GM21423 (cell line): ENCODE data around the gene NENF.
"Not testable (repeated sequence)": the region's sequence is repeated elsewhere in the genome, so short reads cannot be mapped to it uniquely, and the experiment has no call there.

Experiments used
- ATAC-seq: cut with Tn5 transposase; IDR thresholded peaks from one replicate; pipeline ENCODE4 v1.9.1; 2021; ENCODE audit warnings: mild to moderate bottlenecking, moderate library complexity; ENCODE audit not compliant: unreplicated experiment

Gene NENF

DNA sequence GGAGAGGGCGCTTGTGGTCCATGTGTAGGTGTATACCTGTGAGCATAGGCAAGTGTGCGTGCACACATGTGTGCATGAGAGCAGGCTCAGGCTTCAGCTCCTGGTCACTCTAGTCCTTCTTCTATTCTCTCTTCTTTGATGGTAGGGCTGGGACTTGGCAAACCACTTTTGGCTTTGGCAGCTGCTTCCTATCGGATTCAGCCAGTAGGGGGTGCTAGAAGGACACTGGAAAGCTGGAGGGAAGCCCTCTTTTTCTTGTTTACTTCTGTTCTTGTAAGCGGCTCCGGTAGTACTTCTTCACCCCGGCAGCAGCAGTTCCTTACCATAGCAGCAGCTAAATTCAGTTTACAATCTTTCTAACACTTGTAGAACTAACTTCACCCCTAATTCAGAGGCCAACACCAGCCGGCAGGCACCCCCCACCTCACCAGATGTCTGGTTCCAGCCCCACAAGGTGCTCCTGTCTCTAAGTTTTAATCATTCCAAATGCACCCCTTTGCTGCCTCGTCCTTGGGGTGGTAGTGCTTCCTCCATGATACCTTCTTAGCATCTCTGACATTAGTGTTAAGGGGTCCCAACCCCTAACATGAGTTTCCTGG is 25.1 kb downstream of the NENF start:
- no peak for ATAC-seq

DNA sequence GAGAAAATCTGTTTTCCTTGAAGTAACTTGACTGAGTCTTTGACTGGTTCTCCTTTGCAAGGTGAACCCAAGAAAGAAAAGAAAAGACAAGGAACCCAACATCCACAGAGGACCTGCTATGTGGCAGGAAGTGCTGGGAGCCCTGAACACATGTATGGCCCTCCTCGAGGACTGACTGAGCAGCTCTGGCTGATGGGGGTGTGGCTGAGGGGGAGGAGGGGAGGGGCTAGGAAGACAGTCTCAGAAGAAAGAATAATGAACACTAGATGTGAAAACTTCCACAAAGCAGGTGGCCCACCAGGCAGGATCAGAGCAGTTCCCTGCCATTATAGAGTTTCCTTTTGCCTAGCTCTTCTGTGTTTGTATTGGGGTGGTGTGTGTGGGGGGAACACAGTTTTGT is 26.1 kb downstream of the NENF start:
- ATAC-seq: no peak

DNA sequence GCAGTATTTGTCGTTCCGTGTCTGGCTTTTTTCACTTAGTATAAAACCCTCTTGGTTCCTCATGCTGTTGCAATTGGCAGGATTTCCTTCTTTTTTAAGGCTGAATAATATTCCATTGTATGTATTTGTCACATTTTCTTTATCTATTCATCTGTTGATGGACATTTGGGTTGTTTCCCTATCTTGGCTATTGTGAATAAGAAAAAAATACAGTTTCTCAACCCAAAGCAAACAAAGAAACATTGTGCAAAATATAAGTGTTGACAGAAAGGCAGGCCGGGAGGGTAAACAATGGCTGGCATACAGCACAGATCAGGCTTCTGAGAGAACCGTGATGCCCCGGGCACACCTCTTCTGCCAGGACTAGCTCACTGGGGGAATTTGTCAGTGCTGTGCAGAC is 26.9 kb downstream of the NENF start:
- ATAC-seq: no peak

DNA sequence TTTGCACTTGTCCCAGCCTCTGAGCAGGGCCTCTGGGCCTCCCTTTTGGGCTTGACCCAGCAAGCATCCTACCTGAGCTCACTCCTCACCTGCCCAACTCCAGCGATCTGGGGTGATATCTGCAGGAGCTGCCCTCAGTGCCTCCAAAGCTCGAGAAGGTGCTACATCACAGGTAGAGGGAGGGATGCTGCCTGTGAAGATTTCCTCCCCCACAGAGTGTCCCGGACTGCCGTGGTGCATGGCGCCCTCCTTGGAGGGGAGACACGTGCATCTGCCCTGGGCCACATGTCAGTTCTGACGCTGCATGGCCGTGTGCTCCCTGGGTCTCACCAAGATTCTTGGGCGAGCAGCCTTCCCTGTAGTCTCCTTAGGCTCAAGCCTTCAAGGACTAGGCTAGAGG is 27.7 kb downstream of the NENF start:
- ATAC-seq: no peak

DNA sequence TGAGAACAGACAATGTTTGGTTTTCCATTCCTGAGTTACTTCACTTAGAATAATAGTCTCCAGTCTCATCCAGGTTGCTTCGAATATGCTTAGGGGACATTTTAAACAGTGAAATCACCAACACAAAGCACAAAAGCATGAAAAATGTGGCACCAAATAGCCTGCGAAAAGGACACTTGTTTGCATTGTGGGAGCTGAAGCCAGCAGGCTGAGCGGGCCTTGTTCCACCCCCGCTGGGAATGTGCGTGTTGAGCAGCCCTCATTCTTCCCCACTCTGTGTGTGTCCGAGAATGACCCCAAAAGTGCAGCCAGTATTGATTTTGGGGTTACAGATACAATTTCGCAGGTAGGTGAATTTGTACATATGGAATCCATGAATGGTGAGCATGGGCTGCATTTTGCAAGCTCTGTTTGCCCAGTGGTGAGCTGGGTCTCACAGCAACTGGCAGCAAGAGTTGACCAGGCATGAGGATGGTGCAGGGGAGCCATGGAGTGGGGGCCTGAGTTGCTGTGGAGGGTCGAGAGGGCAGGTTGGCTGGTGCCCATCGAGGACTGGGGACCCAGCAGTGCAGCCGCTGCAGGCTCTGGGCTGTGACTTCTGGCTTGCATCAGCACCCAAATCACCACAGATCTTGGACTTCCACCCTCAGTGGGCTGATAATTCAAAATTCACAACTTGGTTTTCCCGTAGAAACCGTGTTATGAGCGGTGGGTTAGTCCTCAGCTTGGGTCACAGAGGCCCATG is 29.4 kb downstream of the NENF start:
- no peak for ATAC-seq

DNA sequence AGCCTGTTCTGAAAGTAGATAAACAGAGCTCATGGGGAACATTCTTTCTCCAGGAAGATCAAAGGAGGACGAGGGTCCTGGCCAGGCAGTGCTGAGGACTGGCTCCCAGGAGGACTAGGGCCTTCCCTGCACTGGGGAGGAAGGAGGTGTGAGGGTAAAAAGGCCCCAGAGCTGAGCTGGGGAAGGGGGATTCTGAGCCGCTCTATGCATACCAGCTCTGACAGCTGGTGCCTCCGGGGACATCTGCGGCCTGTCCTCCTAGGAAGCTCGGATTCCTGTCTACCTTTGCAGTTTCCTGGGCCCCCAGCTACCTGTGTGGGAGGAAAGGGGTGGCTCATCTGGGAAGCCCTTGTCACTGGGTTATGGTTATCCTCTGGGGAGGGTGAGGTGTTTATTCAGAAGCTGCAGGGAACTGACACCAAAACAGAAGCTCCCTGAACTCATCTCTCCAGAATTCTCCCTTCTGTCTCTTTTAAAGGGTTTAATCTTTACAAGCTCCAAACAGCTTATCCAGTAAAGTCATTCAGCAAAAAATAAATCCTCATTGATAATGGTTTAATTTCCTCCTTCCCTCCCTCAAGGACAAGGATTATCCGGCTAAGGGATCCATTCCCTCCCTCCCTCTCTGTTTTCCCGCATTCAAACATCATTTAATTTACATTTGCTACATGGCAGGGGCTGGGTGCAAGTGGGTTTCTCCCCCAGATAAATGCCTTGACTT is 31.0 kb downstream of the NENF start:
- no peak for ATAC-seq

DNA sequence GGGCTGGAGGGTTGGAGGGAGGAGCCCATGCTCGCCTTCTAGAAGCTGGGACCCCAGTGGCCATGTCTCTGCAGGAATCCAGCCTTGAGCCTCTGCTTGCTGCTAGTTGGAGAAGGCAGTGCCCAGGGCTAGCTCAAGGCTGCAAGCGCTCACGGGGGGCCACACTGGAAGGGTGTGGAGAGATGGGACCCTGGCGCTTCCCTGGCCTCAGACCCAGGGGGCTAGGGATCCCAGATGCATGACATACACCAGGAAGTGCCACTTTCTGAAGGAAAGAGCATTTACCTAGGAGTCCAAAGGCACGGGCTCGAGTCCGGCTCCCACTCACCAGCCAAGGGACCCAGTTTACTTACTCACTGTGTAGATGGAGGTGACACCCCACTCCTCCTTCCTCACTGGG is 32.6 kb downstream of the NENF start:
- ATAC-seq: no peak

DNA sequence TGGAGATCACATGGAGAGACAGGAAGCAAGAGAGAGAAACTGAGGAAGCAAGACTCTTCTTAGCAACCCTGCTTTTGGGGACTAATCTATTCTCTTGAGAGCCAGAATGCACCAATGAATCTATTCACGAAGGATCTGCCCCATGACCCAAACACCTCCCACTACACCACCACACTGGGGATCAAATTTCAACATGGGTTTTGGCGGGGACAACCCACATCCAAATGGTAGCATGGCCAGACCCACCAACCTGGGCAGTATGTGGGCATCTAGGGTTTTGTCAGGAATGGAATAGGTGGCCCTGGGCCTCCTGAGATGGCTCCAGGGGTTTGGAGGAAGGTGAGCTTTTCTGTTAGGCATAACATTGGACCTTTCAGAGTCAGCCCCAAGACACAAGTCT is 33.7 kb downstream of the NENF start:
- ATAC-seq: no peak

DNA sequence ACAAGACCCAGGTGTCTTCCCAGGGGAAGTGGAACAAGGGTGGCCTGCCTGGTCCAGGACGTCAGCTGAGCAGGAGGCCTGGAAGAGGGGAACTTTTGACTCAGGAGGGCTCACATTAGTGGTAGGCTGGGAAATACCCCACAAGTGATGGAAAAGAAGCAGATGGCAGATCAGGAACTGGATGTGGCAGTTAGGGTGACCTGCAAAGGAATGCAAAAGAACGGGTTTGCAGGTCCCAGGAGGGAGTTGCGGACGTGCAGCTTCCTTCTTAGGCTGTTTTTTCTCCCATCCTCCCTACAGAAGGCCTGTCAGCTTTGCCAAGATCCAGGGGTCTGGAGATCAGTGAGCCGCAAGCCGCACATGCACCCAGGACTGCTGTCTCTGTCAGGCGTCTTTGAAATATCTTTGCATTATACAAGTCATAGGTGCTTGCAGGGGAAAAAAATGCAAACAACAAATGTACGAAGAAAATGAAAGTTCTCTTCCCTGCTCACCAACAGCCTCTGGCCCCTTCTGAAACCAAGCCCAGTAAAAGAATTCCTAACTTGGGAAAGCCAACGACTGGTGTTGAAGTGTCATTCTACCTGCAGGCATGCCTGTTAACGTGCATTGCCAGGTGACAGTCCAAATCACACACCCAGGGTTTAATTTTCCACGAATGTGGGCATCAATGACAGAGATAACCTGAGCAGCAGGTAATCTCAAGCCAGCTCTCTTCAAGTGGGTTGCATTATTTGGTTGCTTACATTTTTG is 34.4 kb downstream of the NENF start:
- no peak for ATAC-seq

DNA sequence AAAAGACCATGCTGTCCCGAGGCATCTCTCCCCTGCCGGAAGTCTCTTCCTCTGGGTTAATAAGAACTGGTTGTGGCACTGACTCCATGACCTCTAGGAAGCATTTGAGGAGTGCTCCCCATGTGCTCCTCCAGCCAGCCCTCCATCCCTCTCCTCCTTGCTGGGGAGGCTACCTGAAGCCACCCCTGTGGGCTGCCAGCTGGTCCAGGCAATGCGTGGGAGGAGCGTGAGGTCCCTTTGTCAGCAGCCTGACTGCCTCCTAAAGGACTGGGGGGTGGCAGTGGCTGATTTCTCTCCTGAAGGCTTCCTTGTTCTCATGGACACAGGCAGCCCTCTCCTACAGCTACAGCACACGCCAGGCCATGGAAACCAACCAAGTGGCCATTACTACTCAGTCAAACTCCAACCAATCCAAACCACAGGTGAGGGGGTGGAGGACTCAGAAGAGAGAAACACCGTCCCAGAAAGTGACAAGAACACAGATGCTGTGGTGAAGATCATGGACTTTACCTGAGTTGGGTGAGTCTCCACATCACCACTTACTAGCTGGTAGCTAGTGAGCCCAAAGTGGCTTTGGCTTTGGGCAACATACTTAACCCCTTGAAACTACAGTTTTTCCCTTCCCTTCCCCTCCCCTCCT is 35.2 kb downstream of the NENF start:
- no peak for ATAC-seq

DNA sequence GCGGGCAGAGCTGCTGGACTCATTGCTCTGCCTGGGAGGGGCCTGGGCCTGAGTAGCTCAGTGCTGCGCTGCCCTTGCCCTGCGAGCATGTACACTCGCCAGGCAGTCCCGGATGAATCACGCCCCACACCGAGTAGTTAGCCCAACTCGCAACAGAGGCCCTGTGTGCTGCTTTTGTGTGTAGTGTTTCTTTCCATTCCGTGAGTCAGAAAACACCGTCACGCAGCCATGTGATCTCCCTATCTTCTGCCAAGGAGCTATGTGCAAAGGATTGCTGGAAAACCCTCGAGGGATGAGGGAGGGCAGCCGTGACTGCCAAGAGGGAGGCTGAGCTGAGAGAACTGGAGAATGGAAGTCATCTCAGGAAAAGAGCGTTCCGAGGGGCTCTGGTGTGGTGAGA is 37.3 kb downstream of the NENF start:
- ATAC-seq: no peak

DNA sequence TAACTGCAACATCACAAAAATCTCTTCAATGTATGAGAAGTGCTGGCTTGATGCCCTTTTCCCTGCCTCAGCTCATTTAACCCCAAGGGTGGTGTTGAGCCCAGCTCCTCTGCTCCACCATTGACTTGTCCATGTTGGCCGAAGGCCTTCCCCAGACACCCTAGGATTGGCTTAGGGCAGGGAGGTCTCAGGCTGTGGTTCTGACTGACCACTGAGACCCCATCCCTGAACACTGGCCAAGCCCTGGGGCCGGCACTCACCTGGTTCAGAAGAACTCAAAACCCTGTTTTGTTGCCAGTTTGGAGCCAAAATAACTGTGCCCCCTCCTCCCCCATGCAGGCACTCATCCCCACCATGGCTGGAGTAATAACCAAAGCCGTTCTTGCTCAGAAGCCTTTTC is 38.6 kb downstream of the NENF start:
- ATAC-seq: no peak

DNA sequence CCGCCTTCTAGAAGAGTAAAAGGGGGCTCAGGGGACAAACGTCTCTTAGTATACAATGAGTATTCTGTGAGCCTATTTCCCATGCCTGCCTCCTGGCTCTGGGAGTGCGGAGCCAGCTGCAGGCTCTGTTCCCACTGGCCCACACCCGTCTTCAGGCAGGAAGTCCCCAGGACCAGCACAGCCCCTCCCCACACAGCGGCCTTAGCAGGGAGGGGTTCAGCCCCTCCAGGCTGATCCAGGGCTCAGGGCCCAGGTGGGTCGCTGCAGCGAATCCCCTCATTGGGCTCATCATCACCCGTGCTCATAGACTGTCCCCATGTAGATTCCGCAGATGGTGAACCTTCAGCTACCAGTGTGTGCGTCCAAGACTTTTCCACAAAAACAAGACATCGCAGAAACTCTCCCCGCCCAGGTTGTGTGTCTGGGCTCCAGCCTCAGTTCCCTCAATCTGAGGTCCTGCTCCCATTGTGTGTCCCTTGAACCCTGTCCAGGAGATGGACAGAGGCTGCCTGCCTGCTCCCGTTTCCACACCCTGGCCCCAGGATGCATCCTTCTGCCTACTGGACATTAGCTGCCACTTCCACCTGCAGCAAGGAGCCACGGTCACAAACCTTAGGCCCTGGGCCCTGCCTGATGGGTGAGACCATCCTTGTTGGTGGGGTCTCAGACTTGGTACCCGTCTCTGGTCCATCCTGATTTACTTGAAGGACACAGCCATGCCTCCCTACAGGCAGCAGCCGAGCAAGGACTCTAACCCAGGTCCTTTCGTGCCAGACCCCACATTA is 39.4 kb downstream of the NENF start:
- ATAC-seq: no peak

DNA sequence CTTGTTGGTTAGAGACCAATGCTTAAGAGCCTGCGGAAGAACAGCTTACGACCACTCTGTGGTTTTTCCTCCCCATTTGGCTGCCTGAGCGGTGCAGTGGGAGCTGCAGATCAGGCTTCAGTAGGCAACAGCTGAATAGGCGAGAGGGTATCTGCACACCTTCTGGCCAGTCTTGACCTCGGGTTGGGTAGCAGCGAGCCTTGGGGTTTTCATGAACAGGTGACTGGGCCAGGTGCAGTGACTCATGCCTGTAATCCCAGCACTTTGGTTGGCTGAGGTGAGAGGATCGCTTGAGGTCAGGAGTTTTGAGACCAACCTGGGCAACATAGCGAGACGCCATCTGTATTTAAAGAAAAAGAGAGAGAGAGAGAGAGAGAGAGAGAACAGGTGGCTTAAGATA is 41.0 kb downstream of the NENF start:
- no peak for ATAC-seq

DNA sequence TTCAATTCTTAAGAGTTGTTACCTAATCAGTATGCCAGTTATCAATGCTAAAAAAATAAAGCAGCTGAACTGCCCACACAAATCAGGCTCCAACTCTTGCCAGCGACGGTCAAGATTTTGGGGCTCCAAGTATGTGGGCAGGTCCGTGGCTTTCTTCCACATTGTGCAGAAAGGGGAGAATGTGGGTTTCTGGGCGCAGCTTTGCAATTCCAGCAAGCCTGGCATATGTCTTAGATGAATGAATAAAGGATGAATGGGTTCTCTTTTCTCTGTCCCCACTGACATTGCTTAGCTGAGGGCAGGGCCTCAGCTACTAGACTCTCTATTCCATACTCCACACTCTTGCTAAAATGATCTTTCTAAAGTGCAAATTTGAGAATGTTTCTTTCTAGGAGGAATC is 42.4 kb downstream of the NENF start:
- ATAC-seq: no peak

DNA sequence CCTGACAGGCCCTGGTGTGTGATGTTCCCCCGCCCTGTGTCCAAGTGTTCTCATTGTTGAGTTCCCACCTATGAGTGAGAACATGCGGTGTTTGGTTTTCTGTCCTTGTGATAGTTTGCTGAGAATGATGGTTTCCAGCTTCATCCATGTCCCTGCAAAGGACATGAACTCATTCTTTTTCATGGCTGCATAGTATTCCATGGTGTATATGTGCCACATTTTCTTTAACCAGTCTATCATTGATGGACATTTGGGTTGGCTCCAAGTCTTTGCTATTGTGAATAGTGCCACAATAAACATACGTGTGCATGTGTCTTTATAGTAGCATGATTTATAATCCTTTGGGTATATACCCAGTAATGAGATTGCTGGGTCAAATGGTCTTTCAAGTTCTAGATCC is 43.1 kb downstream of the NENF start:
- ATAC-seq: not testable (repeated sequence)

DNA sequence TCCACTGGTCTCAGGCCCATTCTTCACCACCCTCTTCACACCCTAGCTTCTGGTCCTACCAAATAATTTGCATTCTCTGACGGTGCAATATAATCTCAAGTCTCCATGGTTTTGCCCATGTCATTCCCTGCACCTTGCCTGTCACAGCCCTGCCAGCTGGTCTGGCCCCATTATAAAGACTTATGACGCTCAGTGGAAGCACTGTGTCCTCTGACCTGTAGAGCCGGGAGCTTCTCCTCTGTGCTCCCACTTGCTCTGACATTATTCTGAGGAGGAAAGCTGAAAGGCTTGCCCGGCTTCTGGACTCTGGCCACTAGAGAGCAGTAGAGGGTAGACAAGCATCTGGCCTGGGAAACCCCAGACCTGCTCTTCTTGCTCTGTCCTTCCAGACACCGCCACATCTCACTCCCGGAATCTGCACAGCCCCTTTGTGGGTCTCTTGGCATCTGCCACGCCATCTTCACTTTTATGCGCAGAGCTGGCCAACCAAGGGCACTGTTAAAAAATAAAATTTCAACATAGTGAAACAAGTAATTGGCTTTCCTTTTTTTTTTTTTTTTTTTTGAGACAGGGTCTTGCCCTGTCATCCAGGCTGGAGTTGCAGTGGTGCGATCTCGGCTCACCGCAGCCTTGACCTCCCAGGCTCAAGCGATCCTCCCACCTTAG is 44.4 kb downstream of the NENF start:
- peak; percentile 93 for ATAC-seq

DNA sequence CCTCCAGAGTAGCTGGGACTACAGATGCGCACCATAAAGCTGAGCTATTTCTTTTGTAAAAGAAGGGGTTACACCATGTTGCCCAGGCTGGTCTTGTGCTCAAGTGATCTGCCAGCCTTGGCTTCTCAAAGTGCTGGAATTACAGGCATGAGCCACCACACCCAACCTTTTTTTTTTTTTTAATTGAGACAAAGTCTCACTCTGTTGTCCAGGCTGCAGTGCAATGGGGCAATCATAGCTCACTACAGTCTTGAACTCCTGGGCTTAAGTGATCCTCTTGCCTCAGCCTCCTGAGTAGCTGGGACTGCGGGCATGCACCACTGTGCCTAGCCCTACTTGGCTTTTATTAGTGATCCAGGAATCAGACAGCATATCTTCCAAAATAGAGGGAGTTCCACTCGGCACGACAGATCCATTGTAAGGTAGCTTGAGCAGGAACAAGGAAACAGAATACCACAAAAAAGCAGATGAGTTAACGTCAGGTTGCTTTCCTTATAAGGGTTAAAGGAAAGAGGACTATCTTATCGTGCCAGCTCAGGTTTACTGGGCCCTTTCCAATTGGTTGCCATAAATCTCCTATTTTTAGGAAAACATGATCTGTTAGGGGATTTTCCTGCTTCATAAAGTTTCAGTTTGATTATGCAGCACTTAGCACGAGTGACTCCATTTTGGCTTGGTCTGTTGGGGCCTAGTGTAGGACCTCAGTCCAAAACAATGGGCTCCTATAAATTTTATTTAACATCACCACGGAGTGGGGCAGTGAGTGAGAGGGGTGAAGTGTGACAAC is 45.2 kb downstream of the NENF start:
- ATAC-seq: no peak

DNA sequence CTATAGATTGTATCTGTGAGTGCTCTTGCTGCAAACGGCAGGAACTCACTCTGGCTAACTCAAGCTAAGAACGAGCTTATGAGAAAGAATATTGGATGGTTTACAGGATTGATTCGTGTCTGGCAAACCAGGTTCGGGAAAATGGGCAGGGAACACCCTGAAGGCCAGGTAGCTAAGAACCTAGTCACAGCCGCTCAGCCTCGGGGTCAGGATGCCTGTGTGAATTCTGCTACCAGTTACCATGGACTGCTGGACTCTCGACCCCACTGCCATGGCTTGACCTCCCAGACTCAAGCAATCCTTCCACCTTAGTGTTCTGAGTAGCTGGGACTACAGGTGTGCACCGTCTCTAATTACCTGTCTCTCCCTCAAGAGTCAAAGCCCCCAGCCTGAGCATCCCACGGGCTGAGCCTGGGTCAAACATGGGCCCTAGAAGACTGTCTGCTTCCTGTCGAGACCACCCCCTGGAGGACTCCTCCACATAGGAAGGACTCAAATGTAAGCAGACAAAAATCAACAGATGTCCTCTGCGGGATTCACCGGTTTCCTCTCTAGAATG is 45.8 kb downstream of the NENF start:
- no peak for ATAC-seq
